Fibroblast of lung (primary cell): ENCODE results near the gene FUCA2. TPM values are rescaled to one million over a fixed set of nuclear protein-coding genes. Genes with fewer than 3 reads are reported as not detected.

Experiments used
- DNase-seq, 2 donors: peaks; one replicate each; pipeline versions ENCODE4 v3.0.0 to v3.0.0-alpha.2; 2010; ENCODE audit warnings: low read depth in 2 of 2
- H2AFZ ChIP-seq: 2 replicates; pipeline ENCODE4 v1.5.1; 2012; ENCODE audit warnings: low read length, control low read depth, inconsistent platforms
- H3K27ac ChIP-seq: 2 replicates; pipeline ENCODE4 v1.5.1; 2011; ENCODE audit warnings: low read length, control low read depth; ENCODE audit not compliant: insufficient read depth
- H3K27me3 ChIP-seq: 2 replicates; pipeline ENCODE4 v1.5.1; 2011; ENCODE audit warnings: mild to moderate bottlenecking, low read length; ENCODE audit not compliant: control insufficient read depth, insufficient read depth
- H3K36me3 ChIP-seq: 2 replicates; pipeline ENCODE4 v1.5.1; 2011; ENCODE audit warnings: low read length; ENCODE audit not compliant: control insufficient read depth, insufficient read depth
- H3K4me1 ChIP-seq: 2 replicates; pipeline ENCODE4 v1.5.1; 2011; ENCODE audit warnings: low read length; ENCODE audit not compliant: control insufficient read depth, insufficient read depth; ENCODE audit errors: extremely low read depth
- H3K4me2 ChIP-seq: 2 replicates; pipeline ENCODE4 v1.5.1; 2011; ENCODE audit warnings: low read length, control low read depth; ENCODE audit not compliant: insufficient read depth; ENCODE audit errors: extremely low read depth
- H3K4me3 ChIP-seq, 4 experiments: fragments of 200-600 bp in 1 of 4; sonication (generic) in 1 of 4; replicated peaks in 1 of 4; 2 replicates each; pipeline ENCODE4 v1.5.1; 2011 to 2016; ENCODE audit warnings: low read length in 4 of 4, low read depth in 3 of 4, mild to moderate bottlenecking in 3 of 4, control low read depth in 2 of 4, inconsistent platforms in 1 of 4, mixed read lengths in 1 of 4; ENCODE audit not compliant: insufficient read depth in 1 of 4; ENCODE audit errors: control extremely low read depth in 1 of 4
- H3K79me2 ChIP-seq: 2 replicates; pipeline ENCODE4 v1.5.1; 2012; ENCODE audit warnings: mild to moderate bottlenecking, low read length, inconsistent platforms; ENCODE audit not compliant: control insufficient read depth, insufficient read depth
- H3K9ac ChIP-seq: 2 replicates; pipeline ENCODE4 v1.5.1; 2011; ENCODE audit warnings: mild to moderate bottlenecking, low read length, control low read depth; ENCODE audit not compliant: insufficient read depth
- H3K9me3 ChIP-seq: 2 replicates; pipeline ENCODE4 v1.5.1; 2012; ENCODE audit warnings: low read depth, low read length; ENCODE audit not compliant: control insufficient read depth, insufficient read depth
- H4K20me1 ChIP-seq: 2 replicates; pipeline ENCODE4 v1.5.1; 2011; ENCODE audit warnings: low read length; ENCODE audit not compliant: control insufficient read depth, insufficient read depth; ENCODE audit errors: extremely low read depth
- CTCF ChIP-seq, 2 donors: IDR thresholded peaks in 1 of 2; conservative IDR thresholded peaks in 1 of 2; 1 replicate in 1 of 2; 2 replicates in 1 of 2; pipeline ENCODE4 v1.5.1; 2011 to 2012; ENCODE audit warnings: low read length in 2 of 2, control low read depth in 1 of 2, inconsistent platforms in 1 of 2, low read depth in 1 of 2, mild to moderate bottlenecking in 1 of 2
- EZH2 ChIP-seq: IDR thresholded peaks from 2 replicates; pipeline ENCODE4 v1.5.1; 2012; ENCODE audit warnings: low read length, control low read depth, mild to moderate bottlenecking; ENCODE audit errors: missing control alignments
- polyA plus RNA-seq, 2 donors: library from polyadenylated mRNA; depleted of rRNA in 1 of 2; stranded (reverse) in 1 of 2; unstranded in 1 of 2; fragments of >200 nt; gene quantifications; 2 replicates each; pipeline ENCODE4 v1.2.1, GENCODE V29; 2011 to 2012; ENCODE audit warnings: missing spikeins in 1 of 2
- total RNA-seq: library from RNA; depleted of rRNA; stranded (reverse); fragments of >200 nt; gene quantifications from 2 replicates; pipeline ENCODE4 v1.2.1, GENCODE V29; 2014

FUCA2 gene
- total and polyA plus RNA-seq, 2 donors (not counting 1 experiment from before 2014, with no cell fraction given) = 60.8 to 107 TPM

- Histone ChIP-seq H3K9me3 (no peaks in the 10 kb centered on the region), H3K36me3 (no peaks in the 10 kb centered on the region), H3K79me2 (no peaks in the 10 kb centered on the region), H4K20me1 (no peaks in the 10 kb centered on the region), H2AFZ (no peak overlapping the region), H3K27ac (no peak overlapping the region), H3K4me3 (no peak overlapping the region), H3K4me2 (no peak overlapping the region), H3K27me3 (no peaks in the 10 kb centered on the region), H3K4me1 (no peaks in the 10 kb centered on the region), H3K9ac (no peak overlapping the region)
- TF ChIP-seq CTCF (conservative IDR thresholded peaks at IDR 0.05 in 1 of 2, IDR thresholded peaks at IDR 0.05 in 1 of 2; ENCODE audit: low read depth in 1 of 2, low read length in 2 of 2) (no peak), EZH2 (no peak)
- no peak for DNase-seq
These were observed 33.6 kb upstream of the FUCA2 start for GRCh38 chr6:143545165-143545564.

- Histone ChIP-seq H3K9me3 (no peaks in the 10 kb centered on the region), H3K4me1 (no peaks in the 10 kb centered on the region), H3K36me3 (no peaks in the 10 kb centered on the region), H4K20me1 (no peaks in the 10 kb centered on the region), H3K4me2 (no peak overlapping the region), H3K4me3 (no peak overlapping the region), H3K27me3 (no peaks in the 10 kb centered on the region), H2AFZ (no peak overlapping the region), H3K27ac (no peak overlapping the region), H3K79me2 (no peaks in the 10 kb centered on the region), H3K9ac (no peak overlapping the region)
- TF ChIP-seq EZH2 (no peak), CTCF (conservative IDR thresholded peaks at IDR 0.05 in 1 of 2, IDR thresholded peaks at IDR 0.05 in 1 of 2; ENCODE audit: low read depth in 1 of 2, low read length in 2 of 2) (no peak)
- DNase-seq = no peak
These were observed 32.6 kb upstream of the FUCA2 start for GRCh38 chr6:143544011-143544696.

- TF ChIP-seq EZH2 = no peak
- no peak for TF ChIP-seq CTCF (conservative IDR thresholded peaks at IDR 0.05 in 1 of 2, IDR thresholded peaks at IDR 0.05 in 1 of 2; ENCODE audit: low read depth in 1 of 2, low read length in 2 of 2)
- Histone ChIP-seq H3K9me3 (no peaks in the 10 kb centered on the region), H3K4me1 (no peaks in the 10 kb centered on the region), H4K20me1 (no peaks in the 10 kb centered on the region), H3K79me2 (no peaks in the 10 kb centered on the region), H3K27ac (no peak overlapping the region), H2AFZ (no peak overlapping the region), H3K36me3 (no peaks in the 10 kb centered on the region), H3K4me2 (no peak overlapping the region), H3K4me3 (no peak overlapping the region), H3K9ac (no peak overlapping the region), H3K27me3 (no peaks in the 10 kb centered on the region)
- no peak for DNase-seq
These were observed 31.9 kb upstream of the FUCA2 start for GRCh38 chr6:143543435-143543834.
